Occipital lobe (tissue), 1 donor: ENCODE data around the gene RBMXL2. TPM values are rescaled to one million over a fixed set of nuclear protein-coding genes. Genes with fewer than 3 reads are reported as not detected.

ENCODE experiments used
- total RNA-seq: library from RNA; depleted of rRNA; stranded (reverse); fragments of >200 nt; gene quantifications from one replicate; pipeline ENCODE4 v1.2.3, GENCODE V29; 2014

Gene RBMXL2
- total RNA-seq, 1 donor from 2014 or later: not detected

Other genes starting within 250 kb of the RBMXL2 start
- not detected for gene OR10A5, start 243.3 kb upstream of the RBMXL2 start, total RNA-seq
- not detected for gene OR10A2, start 225.9 kb upstream of the RBMXL2 start, total RNA-seq
- not detected for gene OR10A4, start 212.4 kb upstream of the RBMXL2 start, total RNA-seq
- 0.31 TPM for gene OR2D2, start 196.5 kb upstream of the RBMXL2 start, total RNA-seq
- gene OR2D3, start 168.0 kb upstream of the RBMXL2 start, total RNA-seq: not detected
- gene ZNF215, start 162.6 kb upstream of the RBMXL2 start, total RNA-seq: 5.6 TPM
- gene ZNF214, start 68.7 kb upstream of the RBMXL2 start, total RNA-seq: 17.9 TPM
- 0.94 TPM for gene NLRP14, start 68.5 kb upstream of the RBMXL2 start, total RNA-seq
- gene SYT9, start 162.9 kb downstream of the RBMXL2 start, total RNA-seq: 4.7 TPM